Urothelium cell line (cell line): Measurements from ENCODE around the gene ALAD.
"Not testable (repeated sequence)": the region's sequence is repeated elsewhere in the genome, so short reads cannot be mapped to it uniquely, and the experiment has no call there.

Source experiments
- DNase-seq: peaks from one replicate; pipeline ENCODE4 v3.0.0; 2011; ENCODE audit warnings: low spot score, mixed read lengths
- FAIRE-seq: peaks from 2 replicates; lab custom pipeline; 2011; peaks lifted over from hg19 to GRCh38; lab: Jason Lieb, UNC

The ALAD gene

GRCh38 chr9:113375057-113376023 lies 25.7 kb downstream of the ALAD start:
- DNase-seq (no peak), FAIRE-seq (no peak)

- DNase-seq (no peak), FAIRE-seq (no peak)
Measured at GRCh38 chr9:113373676-113374392, 27.2 kb downstream of the ALAD start.

- DNase-seq (no peak), FAIRE-seq (no peak)
Measured at GRCh38 chr9:113373256-113373655, 27.8 kb downstream of the ALAD start.

- FAIRE-seq (no peak), DNase-seq (no peak)
Measured at GRCh38 chr9:113372059-113372458, 29.0 kb downstream of the ALAD start.

- DNase-seq (no peak), FAIRE-seq (no peak)
Measured at GRCh38 chr9:113370806-113371325, 30.2 kb downstream of the ALAD start.

GRCh38 chr9:113369855-113370140 lies 31.3 kb downstream of the ALAD start:
- FAIRE-seq (no peak), DNase-seq (no peak)

GRCh38 chr9:113368982-113369854 lies 31.9 kb downstream of the ALAD start:
- FAIRE-seq (no peak), DNase-seq (no peak)

- no peak for FAIRE-seq
Measured at GRCh38 chr9:113368348-113368981, 32.6 kb downstream of the ALAD start.

GRCh38 chr9:113365652-113366051 lies 35.4 kb downstream of the ALAD start:
- FAIRE-seq, DNase-seq: not testable (repeated sequence)

More at GRCh38 chr9:113368348-113368981, 32.6 kb downstream of the ALAD start:
- no peak for DNase-seq

- FAIRE-seq, result no peak
- DNase-seq, result no peak
Measured at GRCh38 chr9:113364951-113365350, 36.1 kb downstream of the ALAD start.

- FAIRE-seq (no peak), DNase-seq (no peak)
Measured at GRCh38 chr9:113363336-113363735, 37.7 kb downstream of the ALAD start.

- FAIRE-seq (no peak), DNase-seq (no peak)
Measured at GRCh38 chr9:113361304-113362018, 39.6 kb downstream of the ALAD start.

- FAIRE-seq (no peak), DNase-seq (no peak)
Measured at GRCh38 chr9:113360242-113360842, 40.7 kb downstream of the ALAD start.

GRCh38 chr9:113359385-113359784 lies 41.7 kb downstream of the ALAD start:
- FAIRE-seq (no peak), DNase-seq (no peak)

- no peak for DNase-seq
- FAIRE-seq, result no peak
Measured at GRCh38 chr9:113356686-113357292, 44.3 kb downstream of the ALAD start.

- FAIRE-seq (no peak), DNase-seq (no peak)
Measured at GRCh38 chr9:113355040-113355596, 46.0 kb downstream of the ALAD start.

GRCh38 chr9:113352411-113352810 lies 48.7 kb downstream of the ALAD start:
- DNase-seq (no peak), FAIRE-seq (no peak)

- no peak for FAIRE-seq
- DNase-seq, result no peak
Measured at GRCh38 chr9:113352006-113352405, 49.1 kb downstream of the ALAD start.

GRCh38 chr9:113350937-113351336 lies 50.1 kb downstream of the ALAD start:
- FAIRE-seq, result no peak
- DNase-seq, result no peak
